ENCODE measurements around the gene NKPD1. TPM values are rescaled to one million over a fixed set of nuclear protein-coding genes. Genes with fewer than 3 reads are reported as not detected.

Gene NKPD1
- polyA plus RNA-seq, 6 donors from 2014 or later: not detected

- no peak overlapping the region for H3K27ac Mint-ChIP-seq
- H3K9me3 Mint-ChIP-seq: no peaks in the 10 kb centered on the region
- peaks cover 26 to 34% (median 34%) of the 10 kb centered on the region in 3 donors for H3K4me1 Mint-ChIP-seq
- ATAC-seq (ENCODE audit: low read depth in 2 of 2): no peak
- H3K36me3 Mint-ChIP-seq: no peaks in the 10 kb centered on the region
- H3K4me3 Mint-ChIP-seq: no peak overlapping the region
- H3K27me3 Mint-ChIP-seq: no peaks in the 10 kb centered on the region
- DNase-seq: no peak
Measured at GRCh38 chr19:45169602-45170001, 8.8 kb upstream of the NKPD1 start.

GRCh38 chr19:45168767-45169351 is 8.1 kb upstream of the NKPD1 start:
- no peaks in the 10 kb centered on the region for H3K9me3 Mint-ChIP-seq
- no peaks in the 10 kb centered on the region for H3K36me3 Mint-ChIP-seq
- peaks cover 30 to 41% (median 40%) of the 10 kb centered on the region in 3 donors for H3K4me1 Mint-ChIP-seq
- H3K27me3 Mint-ChIP-seq: no peaks in the 10 kb centered on the region
- ATAC-seq (ENCODE audit: low read depth in 2 of 2): no peak
- no peak overlapping the region for H3K4me3 Mint-ChIP-seq
- DNase-seq: no peak
- no peak overlapping the region for H3K27ac Mint-ChIP-seq

GRCh38 chr19:45166723-45167252 is 6.0 kb upstream of the NKPD1 start:
- Mint-ChIP-seq H3K27me3 (no peaks in the 10 kb centered on the region), H3K9me3 (no peaks in the 10 kb centered on the region), H3K36me3 (no peaks in the 10 kb centered on the region), H3K4me1 (peaks cover 21 to 33% (median 29%) of the 10 kb centered on the region in 3 donors), H3K4me3 (peak overlapping the region in 1 of 8 donors; percentile 40), H3K27ac (peak overlapping the region in 1 of 6 donors; percentile 74)
- ATAC-seq (ENCODE audit: low read depth in 2 of 2): no peak
- no peak for DNase-seq

GRCh38 chr19:45164577-45165335 is 4.0 kb upstream of the NKPD1 start:
- Mint-ChIP-seq H3K27me3 (peaks cover 0 to 10% (median 10%) of the 10 kb centered on the region in 3 donors), H3K36me3 (no peaks in the 10 kb centered on the region), H3K4me1 (peaks cover 16 to 30% (median 22%) of the 10 kb centered on the region in 3 donors), H3K9me3 (no peaks in the 10 kb centered on the region), H3K4me3 (peak overlapping the region in 3 of 8 donors; percentile 15 to 69 (median 44)), H3K27ac (peak overlapping the region in 3 of 6 donors; percentile 15 to 78 (median 73))
- ATAC-seq (ENCODE audit: low read depth in 2 of 2): peak; percentile 89 to 90
- peak; percentile 30 for DNase-seq

- Mint-ChIP-seq H3K27ac (peak overlapping the region in 4 of 6 donors; percentile 73 to 79 (median 77)), H3K9me3 (no peaks in the 10 kb centered on the region), H3K36me3 (no peaks in the 10 kb centered on the region), H3K4me1 (peaks cover 16 to 30% (median 22%) of the 10 kb centered on the region in 3 donors), H3K4me3 (peak overlapping the region in 4 of 8 donors; percentile 19 to 66 (median 52)), H3K27me3 (peaks cover 0 to 19% (median 11%) of the 10 kb centered on the region in 3 donors)
- DNase-seq (no peak), ATAC-seq (ENCODE audit: low read depth in 2 of 2) (peak in 1 of 2 donors; percentile 4)
Measured at GRCh38 chr19:45163751-45164460, 3.1 kb upstream of the NKPD1 start.

GRCh38 chr19:45163156-45163555 is 2.4 kb upstream of the NKPD1 start:
- Mint-ChIP-seq H3K9me3 (no peaks in the 10 kb centered on the region), H3K27me3 (peaks cover 0 to 26% (median 18%) of the 10 kb centered on the region in 3 donors), H3K4me1 (peaks cover 16 to 33% (median 26%) of the 10 kb centered on the region in 3 donors), H3K4me3 (peak overlapping the region in 1 of 8 donors; percentile 21), H3K36me3 (no peaks in the 10 kb centered on the region), H3K27ac (no peak overlapping the region)
- no peak for DNase-seq
- ATAC-seq (ENCODE audit: low read depth in 2 of 2): no peak

- Mint-ChIP-seq H3K36me3 (no peaks in the 10 kb centered on the region), H3K9me3 (no peaks in the 10 kb centered on the region), H3K27ac (no peak overlapping the region), H3K4me1 (peaks cover 16 to 36% (median 28%) of the 10 kb centered on the region in 3 donors), H3K4me3 (no peak overlapping the region), H3K27me3 (peaks cover 0 to 31% (median 22%) of the 10 kb centered on the region in 3 donors)
- ATAC-seq (ENCODE audit: low read depth in 2 of 2) (no peak), DNase-seq (no peak)
Measured at GRCh38 chr19:45162608-45163143, 1.9 kb upstream of the NKPD1 start.

- Mint-ChIP-seq H3K9me3 (no peaks in the 10 kb centered on the region), H3K4me1 (peaks cover 16 to 34% (median 28%) of the 10 kb centered on the region in 3 donors), H3K36me3 (no peaks in the 10 kb centered on the region), H3K27ac (no peak overlapping the region), H3K27me3 (peaks cover 3 to 35% (median 28%) of the 10 kb centered on the region in 3 donors), H3K4me3 (no peak overlapping the region)
- ATAC-seq (ENCODE audit: low read depth in 2 of 2) (no peak), DNase-seq (no peak)
Measured at GRCh38 chr19:45161738-45162607, 1.2 kb upstream of the NKPD1 start.

- ATAC-seq (ENCODE audit: low read depth in 2 of 2) (no peak), DNase-seq (no peak)
- Mint-ChIP-seq H3K36me3 (no peaks in the 10 kb centered on the region), H3K27me3 (peaks cover 5 to 53% (median 41%) of the 10 kb centered on the region in 3 donors), H3K4me1 (peaks cover 12 to 31% (median 23%) of the 10 kb centered on the region in 3 donors), H3K27ac (peak overlapping the region in 1 of 6 donors; percentile 88), H3K9me3 (no peaks in the 10 kb centered on the region), H3K4me3 (no peak overlapping the region)
Measured at GRCh38 chr19:45159971-45160324, 834 bp downstream of the NKPD1 start.

- Mint-ChIP-seq H3K4me3 (no peak overlapping the region), H3K27ac (peak overlapping the region in 1 of 6 donors; percentile 86), H3K4me1 (peaks cover 9 to 28% (median 23%) of the 10 kb centered on the region in 3 donors), H3K36me3 (no peaks in the 10 kb centered on the region), H3K9me3 (no peaks in the 10 kb centered on the region), H3K27me3 (peaks cover 5 to 57% (median 43%) of the 10 kb centered on the region in 3 donors)
- ATAC-seq (ENCODE audit: low read depth in 2 of 2) (no peak), DNase-seq (no peak)
Measured at GRCh38 chr19:45159210-45159970, 1.4 kb downstream of the NKPD1 start.

GRCh38 chr19:45158503-45159209 is 2.1 kb downstream of the NKPD1 start:
- ATAC-seq (ENCODE audit: low read depth in 2 of 2): no peak
- no peak for DNase-seq
- Mint-ChIP-seq H3K27ac (peak overlapping the region in 1 of 6 donors; percentile 86), H3K9me3 (no peaks in the 10 kb centered on the region), H3K27me3 (peaks cover 11 to 64% (median 50%) of the 10 kb centered on the region in 3 donors), H3K4me3 (no peak overlapping the region), H3K4me1 (peaks cover 8 to 28% (median 23%) of the 10 kb centered on the region in 3 donors), H3K36me3 (no peaks in the 10 kb centered on the region)

Measured in naive B cell (primary cell).